Measurements from ENCODE around the gene KPTN.

The KPTN gene

GRCh38 chr19:47483800-47484690, at the start of gene KPTN:
KPTN (minus strand) TSS chr19:47484219; CDS start chr19:47484160, 59 bp downstream.
- DNase-seq (ENCODE audit: low spot score) (peak; percentile 72), FAIRE-seq (no peak)

GRCh38 chr19:47531640-47532387, 47.8 kb upstream of the KPTN start:
- FAIRE-seq, result no peak
- DNase-seq (ENCODE audit: low spot score), result no peak

GRCh38 chr19:47529018-47529742, 45.2 kb upstream of the KPTN start:
- FAIRE-seq (no peak), DNase-seq (ENCODE audit: low spot score) (no peak)

GRCh38 chr19:47526798-47527197, 42.8 kb upstream of the KPTN start:
- FAIRE-seq, result no peak
- no peak for DNase-seq (ENCODE audit: low spot score)

- DNase-seq (ENCODE audit: low spot score), result no peak
- no peak for FAIRE-seq
Measured at GRCh38 chr19:47523473-47523872, 39.5 kb upstream of the KPTN start.

- DNase-seq (ENCODE audit: low spot score) (no peak), FAIRE-seq (no peak)
Measured at GRCh38 chr19:47521473-47522180, 37.6 kb upstream of the KPTN start.

- FAIRE-seq (no peak), DNase-seq (ENCODE audit: low spot score) (no peak)
Measured at GRCh38 chr19:47520839-47521238, 36.8 kb upstream of the KPTN start.

- FAIRE-seq (no peak), DNase-seq (ENCODE audit: low spot score) (no peak)
Measured at GRCh38 chr19:47520343-47520806, 36.4 kb upstream of the KPTN start.

GRCh38 chr19:47518854-47519253, 34.8 kb upstream of the KPTN start:
- DNase-seq (ENCODE audit: low spot score), result no peak
- no peak for FAIRE-seq

GRCh38 chr19:47518139-47518538, 34.1 kb upstream of the KPTN start:
- FAIRE-seq, result no peak
- no peak for DNase-seq (ENCODE audit: low spot score)

GRCh38 chr19:47514869-47515588, 31.0 kb upstream of the KPTN start, which contains the start of gene NAPA:
NAPA (minus strand) TSS chr19:47515063; CDS start chr19:47514940, 123 bp downstream.
- peak; percentile 89 for FAIRE-seq
- peak; percentile 98 for DNase-seq (ENCODE audit: low spot score)

- DNase-seq (ENCODE audit: low spot score) (no peak), FAIRE-seq (no peak)
Measured at GRCh38 chr19:47514151-47514868, 30.3 kb upstream of the KPTN start.

GRCh38 chr19:47512948-47513319, 28.9 kb upstream of the KPTN start:
- DNase-seq (ENCODE audit: low spot score) (no peak), FAIRE-seq (no peak)

- FAIRE-seq, result no peak
- DNase-seq (ENCODE audit: low spot score), result peak; percentile 30
Measured at GRCh38 chr19:47512183-47512947, 28.3 kb upstream of the KPTN start.

GRCh38 chr19:47511681-47512080, 27.7 kb upstream of the KPTN start:
- no peak for DNase-seq (ENCODE audit: low spot score)
- no peak for FAIRE-seq

- FAIRE-seq (no peak), DNase-seq (ENCODE audit: low spot score) (no peak)
Measured at GRCh38 chr19:47511128-47511517, 27.1 kb upstream of the KPTN start.

GRCh38 chr19:47510516-47511127, 26.6 kb upstream of the KPTN start:
- no peak for FAIRE-seq
- DNase-seq (ENCODE audit: low spot score), result no peak

- DNase-seq (ENCODE audit: low spot score), result no peak
- FAIRE-seq, result no peak
Measured at GRCh38 chr19:47509973-47510372, 26.0 kb upstream of the KPTN start.

Data from RCC 7860 (cell line).